ENCODE data around the gene ARHGAP12.

The ARHGAP12 gene

DNA sequence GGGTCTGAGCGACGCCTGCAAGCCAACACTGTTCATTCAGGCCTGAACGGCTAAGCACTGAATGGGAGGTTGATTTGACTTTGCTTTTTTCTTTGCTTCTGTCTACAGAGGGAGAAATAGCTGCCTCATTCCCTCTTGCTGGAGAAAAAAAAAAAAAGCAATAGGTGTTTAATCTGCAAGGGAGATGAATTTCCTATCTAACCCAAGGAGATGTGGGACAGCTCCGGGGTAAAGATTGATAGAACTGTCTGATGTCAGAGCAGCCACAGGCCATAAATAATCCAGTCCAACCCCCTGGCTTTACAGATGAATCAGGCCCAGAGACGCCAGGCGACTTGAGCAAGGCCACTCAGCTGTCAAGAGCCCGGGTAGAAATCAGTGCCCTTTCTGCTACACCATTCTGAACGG lies 168.0 kb downstream of the ARHGAP12 start:
- no peak for DNase-seq

DNA sequence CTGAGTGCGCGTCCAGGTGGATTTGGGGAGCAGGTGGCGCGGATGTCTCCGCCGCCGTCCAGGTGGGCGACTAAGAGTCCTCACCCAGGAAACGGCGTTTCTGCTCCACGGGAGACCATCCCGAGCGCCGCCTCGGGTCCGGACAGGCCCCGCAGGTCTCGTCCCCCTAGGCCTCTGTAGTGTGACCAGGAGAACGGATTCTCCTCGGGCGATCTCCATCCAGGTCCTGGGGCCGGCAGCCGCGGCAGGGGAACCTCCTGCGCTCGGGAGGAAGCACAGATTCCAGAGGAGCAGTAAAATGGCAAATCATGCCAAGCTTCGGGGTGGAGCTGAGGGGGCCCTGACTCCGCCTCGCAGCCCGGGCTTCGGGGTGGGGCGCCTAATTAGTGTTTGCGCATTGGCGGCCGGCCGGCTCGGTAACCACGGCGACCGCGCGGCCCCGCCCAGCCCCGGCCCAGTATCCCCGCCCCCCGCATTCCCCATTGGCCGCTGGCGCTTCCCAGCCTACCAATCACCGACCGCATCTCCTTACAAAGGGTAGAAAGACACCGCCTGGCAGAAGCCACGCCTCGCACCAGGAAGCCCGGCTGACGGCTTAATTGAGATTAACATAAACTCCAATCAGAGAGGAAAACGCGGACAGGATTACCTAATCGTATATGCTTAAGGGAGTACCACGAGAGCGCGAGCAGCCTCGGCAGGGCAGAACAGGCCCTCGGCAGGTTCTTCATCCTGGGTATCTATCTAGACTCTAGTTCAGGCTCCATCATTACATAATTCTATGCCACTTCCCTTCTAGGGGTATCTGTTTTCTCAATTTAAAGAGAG lies 168.6 kb downstream of the ARHGAP12 start:
- peak; percentile 95 for DNase-seq

DNA sequence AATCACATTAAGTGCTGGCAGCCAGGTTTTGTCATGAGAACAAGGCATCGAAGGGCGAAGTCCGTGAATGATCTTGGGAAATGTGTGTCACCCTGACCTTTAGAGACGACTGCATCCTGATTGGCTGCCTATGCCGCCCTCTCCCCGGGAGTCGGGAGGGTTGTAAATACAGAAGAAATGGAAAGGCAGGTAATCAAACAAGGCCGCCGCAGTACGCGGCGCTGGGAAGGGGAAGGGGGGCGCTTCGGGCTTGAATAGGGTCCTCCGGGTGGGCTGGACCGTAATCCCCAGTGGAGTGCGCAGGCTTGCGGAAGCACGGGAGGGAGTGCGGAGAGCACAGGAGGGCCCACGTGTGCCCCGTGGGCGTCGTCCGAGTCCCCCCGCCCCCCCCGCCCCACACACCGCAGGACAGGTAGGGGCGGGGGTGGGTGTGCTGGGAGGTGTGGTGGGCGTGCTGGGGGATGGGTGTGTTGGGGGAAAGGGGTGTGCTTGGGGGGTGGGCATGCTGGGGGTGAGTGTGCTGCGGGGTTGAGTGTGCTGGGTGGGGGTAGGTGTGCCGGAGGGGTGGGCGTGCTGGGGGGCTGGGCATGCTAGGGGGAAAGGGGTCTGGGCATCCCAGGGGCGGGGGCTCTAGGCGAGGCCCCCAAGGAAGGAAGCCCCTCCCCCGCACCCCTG lies 169.4 kb downstream of the ARHGAP12 start:
- DNase-seq = peak; percentile 76

DNA sequence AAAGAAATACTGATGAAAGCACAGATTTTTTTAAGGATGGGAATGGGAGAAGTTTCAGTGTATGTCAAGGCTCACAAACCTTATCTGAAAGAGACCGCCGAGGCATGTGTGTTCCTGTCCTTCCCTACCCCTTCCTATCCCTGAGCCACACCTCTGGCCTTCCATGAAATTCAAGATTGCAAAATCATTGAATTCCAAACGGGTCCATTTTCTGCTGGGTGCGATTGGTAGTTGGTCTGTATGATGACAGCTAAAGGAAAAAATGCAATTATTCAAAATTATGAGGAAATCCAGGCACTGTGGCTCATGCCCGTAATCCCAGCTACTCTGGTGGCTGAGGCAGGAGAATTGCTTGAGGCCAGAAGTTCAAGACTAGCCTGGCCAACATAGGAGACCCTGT lies 170.1 kb downstream of the ARHGAP12 start:
- DNase-seq = no peak

DNA sequence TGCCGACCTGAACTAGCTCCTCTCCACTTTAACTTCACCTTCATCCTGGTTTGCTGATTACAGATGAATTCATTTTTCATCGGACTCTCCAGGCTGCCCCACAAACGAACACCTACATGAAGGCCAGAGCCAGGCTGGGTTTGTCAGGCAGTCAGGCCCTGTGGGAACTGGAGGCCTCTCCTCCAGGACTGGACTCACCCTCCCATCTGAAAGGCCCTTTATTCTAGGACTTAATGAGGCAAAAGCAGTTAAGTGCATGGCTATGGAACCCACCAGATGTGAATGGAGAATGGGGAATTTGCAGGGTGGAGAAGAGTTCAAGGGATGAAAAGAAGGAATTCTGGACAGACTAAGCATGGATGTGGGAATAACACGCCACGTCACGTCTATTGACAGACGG lies 170.8 kb downstream of the ARHGAP12 start:
- DNase-seq = no peak

DNA sequence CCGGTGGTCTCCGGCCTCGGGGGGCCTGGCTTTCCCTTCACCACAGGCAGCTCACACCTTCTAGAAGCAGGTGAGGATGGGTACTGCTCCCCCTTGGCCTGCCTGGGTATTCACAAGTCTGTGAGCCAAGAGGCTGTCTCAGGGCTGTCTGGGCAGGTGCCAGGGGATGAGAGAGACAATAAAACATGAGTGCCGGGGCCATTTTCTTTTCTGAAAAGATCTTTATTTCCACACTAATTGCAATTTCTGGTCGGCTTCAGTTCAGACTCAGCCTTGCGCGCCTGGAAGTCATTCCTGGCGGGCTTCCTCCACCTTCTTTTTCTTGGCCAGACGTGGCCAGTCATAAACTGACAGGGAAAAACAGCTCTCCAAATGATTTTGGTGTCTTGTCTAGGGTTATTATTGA lies 171.2 kb downstream of the ARHGAP12 start:
- DNase-seq = no peak

DNA sequence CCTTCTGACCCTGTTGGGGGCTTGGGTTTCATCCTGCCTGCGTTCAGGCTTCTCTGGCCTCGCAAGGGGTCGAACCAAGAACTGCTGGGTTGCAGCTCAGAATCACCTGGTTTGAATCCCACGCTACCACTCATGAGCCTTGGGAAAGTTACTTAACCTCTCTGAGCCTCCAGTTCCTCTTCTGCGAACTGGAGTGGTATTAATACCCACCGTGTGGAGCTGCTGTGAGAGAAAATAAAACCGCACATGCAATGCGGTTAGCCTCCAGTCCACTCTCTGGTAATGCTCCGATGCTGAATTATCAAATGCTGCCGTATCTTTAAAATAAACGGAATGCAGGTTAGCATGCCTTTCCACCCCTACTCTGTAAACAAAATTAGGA lies 171.9 kb downstream of the ARHGAP12 start:
- no peak for DNase-seq

DNA sequence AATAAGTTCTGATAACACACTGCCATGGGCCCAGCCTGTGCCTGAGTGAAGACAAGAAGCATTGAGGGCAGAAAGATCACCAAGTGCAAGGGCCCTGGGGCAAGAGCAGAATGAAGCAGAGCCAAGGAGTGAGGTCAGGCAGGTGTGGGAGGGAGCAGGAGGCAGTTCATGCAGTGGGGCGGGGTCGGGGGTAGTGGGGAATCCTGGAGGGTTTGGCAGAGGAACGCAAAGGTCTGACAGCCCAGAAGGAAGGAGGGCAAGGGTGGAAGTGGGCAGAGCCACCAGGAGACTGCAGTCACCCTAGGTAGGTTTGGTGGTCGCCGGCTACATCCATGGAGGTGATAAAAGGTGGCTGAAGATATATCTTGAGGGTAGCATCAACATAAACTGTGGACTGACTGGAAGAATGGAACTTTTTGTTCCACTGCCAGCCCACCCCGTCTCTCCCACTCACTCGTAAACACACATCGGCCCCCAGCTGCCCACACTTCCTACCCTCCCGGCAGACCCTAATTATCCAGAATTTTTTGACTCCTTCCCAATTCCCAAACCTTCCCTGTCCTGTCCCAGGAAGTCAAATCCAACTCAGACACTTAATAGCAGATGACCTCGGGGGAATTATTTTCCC lies 172.4 kb downstream of the ARHGAP12 start:
- no peak for DNase-seq

Data from stimulated activated CD4-positive, alpha-beta T cell treated with anti-CD3 and anti-CD28 coated beads, Interleukin-15, amount 100 ng/mL, for 24 hours (primary cell).